Sigmoid colon (tissue), 7 donors: ENCODE results near the gene ZWILCH. TPM values are rescaled to one million over a fixed set of nuclear protein-coding genes. Genes with fewer than 3 reads are reported as not detected.

Experiments
- DNase-seq: peaks from one replicate; pipeline ENCODE4 v3.0.0-alpha.2; 2019
- H3K27ac ChIP-seq, 4 donors: fragments of 200-600 bp; sonication (generic); one replicate each; pipeline ENCODE4 v1.5.1; 2016 to 2019; ENCODE audit warnings: mild to moderate bottlenecking in 1 of 4
- H3K27me3 ChIP-seq, 3 donors: fragments of 200-600 bp; sonication (generic); one replicate each; pipeline ENCODE4 v1.5.1; 2019; ENCODE audit warnings: mild to moderate bottlenecking in 1 of 3
- H3K36me3 ChIP-seq, 4 donors: fragments of 200-600 bp; sonication (generic); one replicate each; pipeline ENCODE4 v1.5.1; 2016 to 2019
- H3K4me1 ChIP-seq, 4 donors: fragments of 200-600 bp; sonication (generic); one replicate each; pipeline ENCODE4 v1.5.1; 2017 to 2019
- H3K4me3 ChIP-seq, 4 donors: fragments of 200-600 bp; sonication (generic); one replicate each; pipeline ENCODE4 v1.5.1; 2017 to 2019; ENCODE audit warnings: mild to moderate bottlenecking in 2 of 4, moderate library complexity in 1 of 4
- H3K9me3 ChIP-seq, 4 donors: fragments of 200-600 bp in 3 of 4; sonication (generic) in 3 of 4; one replicate each; pipeline versions ENCODE4 v1.5.1 to v1.6.1; 2013 to 2019
- CTCF ChIP-seq, 4 experiments: fragments of 450-650 bp in 3 of 4; fragments of 200-600 bp in 1 of 4; IDR thresholded peaks; one replicate each; pipeline ENCODE4 v1.5.1; 2016 to 2019; ENCODE audit warnings: antibody characterized with exemption in 4 of 4, mild to moderate bottlenecking in 3 of 4, moderate library complexity in 2 of 4
- EP300 ChIP-seq, 4 donors: sonication (generic); formaldehyde crosslinking; IDR thresholded peaks; one replicate each; pipeline ENCODE4 v1.6.1; 2017; ENCODE audit warnings: antibody characterized with exemption in 4 of 4
- POLR2A ChIP-seq, 2 donors: fragments of 450-650 bp; IDR thresholded peaks; one replicate each; pipeline ENCODE4 v1.6.1; 2016; ENCODE audit warnings: antibody characterized with exemption in 2 of 2, mild to moderate bottlenecking in 2 of 2, moderate library complexity in 2 of 2
- POLR2AphosphoS5 ChIP-seq, 4 donors: sonication (generic); formaldehyde crosslinking; IDR thresholded peaks; one replicate each; pipeline ENCODE4 v1.6.1; 2017; ENCODE audit warnings: antibody characterized with exemption in 4 of 4
- WGBS, 2 donors: extraction: QIAGEN DNeasy Blood & Tissue Kit; methylation state at CpG; one replicate each; pipeline ENCODE4 v1.1.7; 2013; 5-methylcytosine and 5-hydroxymethylcytosine counted together
- intact Hi-C: fragments of 100-400 bp; cut with DNase I; formaldehyde crosslinking; loops from one replicate; pipeline ENCODE4 v1.15.1; 2023
- polyA plus RNA-seq, 3 donors: library from polyadenylated mRNA; stranded (reverse); fragments of 200-250 nt; gene quantifications; one replicate each; pipeline ENCODE4 v1.2.3, GENCODE V29; 2013
- total RNA-seq, 4 donors: library from RNA; depleted of rRNA; stranded (reverse); fragments of >200 nt; gene quantifications; one replicate each; pipeline ENCODE4 v1.1.0, GENCODE V29; 2016
- donor health status: healthy with polysubstance abuse.
- donor health status: Bipolar disorder and iron deficiency.
- donor health status: healthy.

The ZWILCH gene
- total and polyA plus RNA-seq, 7 donors, result 3.1 to 9.3 (median 5.8) TPM

- Histone ChIP-seq H3K27ac (no peak overlapping the region), H3K9me3 (no peaks in the 10 kb centered on the region), H3K36me3 (no peaks in the 10 kb centered on the region), H3K27me3 (no peaks in the 10 kb centered on the region), H3K4me1 (no peaks in the 10 kb centered on the region), H3K4me3 (no peak overlapping the region)
- TF ChIP-seq CTCF (IDR thresholded peaks at IDR 0.05), result no peak
- TF ChIP-seq POLR2AphosphoS5 (IDR thresholded peaks at IDR 0.05), result no peak
- no peak for TF ChIP-seq POLR2A (IDR thresholded peaks at IDR 0.05)
- no peak for TF ChIP-seq EP300 (IDR thresholded peaks at IDR 0.05)
- DNase-seq, result no peak
- intact Hi-C loops, result no loop called here
- 85 to 88% methylated on average over 7 of the region's 7 CpGs for WGBS, 2 donors
Measured at GRCh38 chr15:66573348-66573718, 68.2 kb downstream of the ZWILCH start.

GRCh38 chr15:66573719-66574595 lies 68.8 kb downstream of the ZWILCH start:
- 78 to 83% methylated on average over 10 of the region's 10 CpGs for WGBS, 2 donors
- intact Hi-C loops, result no loop called here
- no peaks in the 10 kb centered on the region for H3K4me1 ChIP-seq
- no peaks in the 10 kb centered on the region for H3K36me3 ChIP-seq
- TF ChIP-seq EP300 (IDR thresholded peaks at IDR 0.05) (no peak), POLR2AphosphoS5 (IDR thresholded peaks at IDR 0.05) (no peak), POLR2A (IDR thresholded peaks at IDR 0.05) (no peak)
- no peaks in the 10 kb centered on the region for H3K9me3 ChIP-seq
- peak; percentile 25 for DNase-seq
- H3K4me3 ChIP-seq, result no peak overlapping the region
- H3K27ac ChIP-seq, result no peak overlapping the region
- H3K27me3 ChIP-seq, result no peaks in the 10 kb centered on the region

- WGBS, 2 donors, result 91 to 93% methylated on average over 2 of the region's 2 CpGs
- TF ChIP-seq CTCF (IDR thresholded peaks at IDR 0.05) (no peak), POLR2A (IDR thresholded peaks at IDR 0.05) (no peak), EP300 (IDR thresholded peaks at IDR 0.05) (no peak), POLR2AphosphoS5 (IDR thresholded peaks at IDR 0.05) (no peak)
- no peaks in the 10 kb centered on the region for H3K9me3 ChIP-seq
- H3K4me1 ChIP-seq, result no peaks in the 10 kb centered on the region
- no peak overlapping the region for H3K4me3 ChIP-seq
- H3K27me3 ChIP-seq, result no peaks in the 10 kb centered on the region
- H3K27ac ChIP-seq, result no peak overlapping the region
- intact Hi-C loops, result no loop called here
- no peaks in the 10 kb centered on the region for H3K36me3 ChIP-seq
- DNase-seq, result no peak
Measured at GRCh38 chr15:66574596-66574950, 69.4 kb downstream of the ZWILCH start.

DNA sequence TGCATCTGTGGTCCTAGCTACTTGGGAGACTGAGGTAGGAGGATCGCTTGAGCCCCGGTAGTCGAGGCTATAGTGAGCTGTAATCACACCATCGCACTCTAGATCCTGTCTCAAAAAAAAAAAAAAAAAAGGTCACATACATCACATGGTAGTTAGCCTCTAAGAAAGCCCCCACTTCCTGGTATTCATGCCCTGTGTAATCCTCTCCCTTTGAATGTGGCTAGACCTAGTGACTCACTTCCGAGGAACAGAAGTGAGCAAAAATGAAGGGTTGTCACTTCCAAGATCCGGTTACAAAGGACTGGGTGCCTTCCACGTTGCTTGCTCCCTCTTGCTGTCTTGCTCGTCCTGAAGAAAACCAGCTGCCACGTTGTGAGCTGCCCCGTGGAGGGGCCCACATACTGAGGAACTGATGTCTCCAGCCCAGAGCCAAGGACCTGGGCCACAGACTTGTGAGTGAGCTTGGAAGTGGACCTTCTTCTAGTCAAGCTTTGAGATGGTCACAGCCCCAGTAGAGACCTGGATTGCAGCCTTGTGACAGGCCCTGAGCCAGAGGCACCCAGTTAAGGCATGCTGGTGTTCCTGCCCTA lies 73.3 kb downstream of the ZWILCH start:
- H3K27ac ChIP-seq, result no peak overlapping the region
- no peaks in the 10 kb centered on the region for H3K27me3 ChIP-seq
- H3K4me3 ChIP-seq, result no peak overlapping the region
- TF ChIP-seq EP300 (IDR thresholded peaks at IDR 0.05), result no peak
- TF ChIP-seq POLR2A (IDR thresholded peaks at IDR 0.05), result no peak
- TF ChIP-seq CTCF (IDR thresholded peaks at IDR 0.05), result no peak
- no peak for TF ChIP-seq POLR2AphosphoS5 (IDR thresholded peaks at IDR 0.05)
- no peaks in the 10 kb centered on the region for H3K9me3 ChIP-seq
- intact Hi-C loops, result no loop called here
- no peaks in the 10 kb centered on the region for H3K36me3 ChIP-seq
- H3K4me1 ChIP-seq, result no peaks in the 10 kb centered on the region
- 72 to 78% methylated on average over 10 of the region's 10 CpGs for whole genome bisulfite sequencing, 2 donors
- no peak for DNase-seq

DNA sequence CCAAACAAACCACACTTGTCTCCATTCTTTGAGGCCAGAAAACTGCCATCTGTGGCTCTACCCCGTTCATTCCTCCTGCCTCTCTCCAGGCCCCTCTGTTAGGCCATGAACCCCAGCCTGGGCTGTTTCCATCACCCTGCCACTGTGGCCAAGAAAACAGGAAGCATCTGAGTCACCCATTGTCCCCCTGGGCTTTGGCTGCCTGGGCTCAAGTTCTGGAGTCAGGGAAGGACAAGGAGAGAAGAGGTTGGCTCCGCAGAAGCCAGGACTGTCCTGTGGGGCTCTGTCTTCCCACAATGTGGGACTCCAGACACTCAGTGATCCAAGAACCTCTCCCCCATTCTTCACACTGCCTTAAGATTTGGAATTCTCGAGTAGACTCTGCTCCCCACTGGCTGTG lies 75.5 kb downstream of the ZWILCH start:
- WGBS, 2 donors, result 78 to 93% methylated on average over 3 of the region's 3 CpGs
- TF ChIP-seq EP300 (IDR thresholded peaks at IDR 0.05) (no peak), CTCF (IDR thresholded peaks at IDR 0.05) (no peak), POLR2A (IDR thresholded peaks at IDR 0.05) (no peak), POLR2AphosphoS5 (IDR thresholded peaks at IDR 0.05) (no peak)
- no peaks in the 10 kb centered on the region for H3K9me3 ChIP-seq
- H3K4me3 ChIP-seq, result no peak overlapping the region
- H3K27me3 ChIP-seq, result no peaks in the 10 kb centered on the region
- H3K27ac ChIP-seq, result no peak overlapping the region
- H3K4me1 ChIP-seq, result no peaks in the 10 kb centered on the region
- intact Hi-C loops, result no loop called here
- no peak for DNase-seq
- no peaks in the 10 kb centered on the region for H3K36me3 ChIP-seq
